K562 (cell line): Measurements from ENCODE around the gene PTGR3. TPM values are rescaled to one million over a fixed set of nuclear protein-coding genes. Genes with fewer than 3 reads are reported as not detected.

ENCODE experiments used
- NBN ChIP-seq: fragments of 450-650 bp; IDR thresholded peaks from 2 replicates; pipeline ENCODE4 v1.6.1; 2016; ENCODE audit warnings: low read depth, mild to moderate bottlenecking
- SMARCA5 ChIP-seq: fragments of 450-650 bp; IDR thresholded peaks from 2 replicates; pipeline ENCODE4 v1.6.1; 2016
- TCF7L2 ChIP-seq: fragments of 150-350 bp; IDR thresholded peaks from 2 replicates; pipeline ENCODE4 v1.6.1; 2016; ENCODE audit warnings: low read depth, mild to moderate bottlenecking, low read length, moderate library complexity
- polyA plus RNA-seq, 8 experiments: library from polyadenylated mRNA; depleted of rRNA in 4 of 8; stranded (reverse) in 5 of 8; unstranded in 3 of 8; fragments of >200 nt; fragmentation: Nextera tagmentation in 2 of 8; fragmentation: Illumina TruSeq in 1 of 8; extraction: Ambion mirVana in 2 of 8; extraction: Trizol in 1 of 8; gene quantifications; 2 replicates each; pipeline versions ENCODE4 v1.2.1 to v1.2.3, GENCODE V29; 2011 to 2014; ENCODE audit warnings: inconsistent platforms in 1 of 8, missing spikeins in 1 of 8
- total RNA-seq, 7 experiments: library from RNA; depleted of rRNA in 6 of 7; stranded (reverse); fragments of >200 nt in 6 of 7; fragmentation: Illumina TruSeq in 2 of 7; extraction: Trizol in 2 of 7; gene quantifications; 2 replicates each; pipeline versions ENCODE4 v1.2.1 to v1.2.3, GENCODE V29; 2011 to 2021; ENCODE audit warnings: low replicate concordance in 1 of 7
- TF ChIP-seq, protein P1 (sequence below): fragments of 250-450 bp; sonication (Bioruptor Pico); IDR thresholded peaks from 2 replicates; pipeline ENCODE4 v1.5.0; 2021; ENCODE audit warnings: mild to moderate bottlenecking, moderate library complexity
- TF ChIP-seq, protein P2 (sequence below): fragments of 450-650 bp; IDR thresholded peaks from 2 replicates; pipeline ENCODE4 v1.6.1; 2017; ENCODE audit warnings: mild to moderate bottlenecking, moderate library complexity
- TF ChIP-seq, protein P3 (sequence below): fragments of 450-650 bp; IDR thresholded peaks from 2 replicates; pipeline ENCODE4 v1.6.1; 2017; ENCODE audit warnings: antibody characterized with exemption

PTGR3 gene
- total and polyA plus RNA-seq, 9 of the 15 experiments (the other 6 are each of a cell fraction or from before 2014, with no cell fraction given) = 4.1 to 32.3 (median 15.3) TPM

DNA sequence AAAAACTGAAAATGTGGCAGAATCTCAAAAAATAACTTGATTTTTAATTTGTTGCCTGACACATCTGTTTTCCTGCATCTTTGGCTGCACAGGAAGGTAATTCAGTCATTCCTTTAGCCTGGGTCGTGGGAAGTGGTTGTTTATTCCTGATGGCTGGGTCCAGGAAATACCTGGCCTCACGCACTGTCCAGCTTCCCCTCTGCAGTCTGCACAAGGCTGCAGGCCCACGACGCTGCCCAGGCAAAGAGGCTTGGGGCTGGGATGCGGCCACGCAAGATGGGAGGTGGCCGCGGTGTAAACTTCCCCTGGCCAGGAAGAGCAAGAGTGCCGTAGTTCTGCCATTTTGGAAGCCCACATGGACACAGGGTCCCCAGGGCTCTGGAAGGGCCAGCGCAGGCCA is 29.8 kb upstream of the PTGR3 start (continued):
- TF ChIP-seq, protein P1, sequence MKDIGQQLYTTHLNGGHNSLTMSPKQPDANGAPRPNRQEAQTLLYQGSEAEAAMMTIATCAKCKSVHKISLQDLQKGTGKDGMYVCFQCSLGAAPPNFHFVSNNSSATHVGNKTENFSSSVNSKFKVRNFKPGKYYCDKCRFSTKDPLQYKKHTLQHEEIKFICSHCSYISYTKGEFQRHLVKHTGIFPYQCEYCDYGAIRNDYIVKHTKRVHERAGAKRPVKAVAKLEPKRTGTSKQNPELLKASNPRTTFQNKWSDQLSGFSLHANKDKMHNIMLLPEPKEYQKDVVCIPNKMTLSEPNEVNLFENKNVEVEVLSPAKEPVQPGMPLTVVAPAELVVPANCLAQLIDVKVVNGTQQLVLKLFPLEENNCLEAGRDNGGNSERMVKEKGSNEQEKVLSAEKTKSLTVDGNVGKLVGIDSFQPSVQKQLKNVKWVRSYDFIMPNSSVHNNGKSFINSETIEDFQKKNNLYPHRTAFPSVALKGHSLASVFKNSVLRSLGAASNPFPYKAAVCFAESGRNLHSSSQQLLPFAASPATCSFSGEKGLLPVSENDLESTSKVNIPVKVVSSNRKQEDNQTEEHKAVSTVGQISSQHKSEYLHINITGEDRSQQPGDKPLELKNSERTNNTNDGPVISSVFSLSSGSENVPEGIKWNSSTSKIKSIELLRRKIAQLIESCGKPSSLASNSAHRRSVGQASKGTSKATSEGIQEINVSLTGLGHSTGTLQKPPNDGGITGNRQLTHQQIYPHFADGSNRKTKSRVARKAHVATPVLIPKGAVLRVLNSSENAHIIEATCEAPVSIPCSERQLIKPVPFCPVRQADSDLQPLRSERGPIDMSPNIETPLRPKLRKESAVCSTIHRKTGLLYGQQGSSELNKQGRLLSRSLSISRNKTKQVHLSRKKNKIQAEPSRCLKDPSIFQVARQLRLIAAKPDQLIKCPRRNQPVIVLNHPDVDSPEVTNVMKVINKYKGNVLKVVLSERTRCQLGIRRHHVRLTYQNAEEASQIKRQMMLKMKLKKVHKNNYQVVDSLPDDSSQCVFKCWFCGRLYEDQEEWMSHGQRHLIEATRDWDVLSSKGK (CRISPR knock-in tag) = no peak
- TF ChIP-seq, protein P2, sequence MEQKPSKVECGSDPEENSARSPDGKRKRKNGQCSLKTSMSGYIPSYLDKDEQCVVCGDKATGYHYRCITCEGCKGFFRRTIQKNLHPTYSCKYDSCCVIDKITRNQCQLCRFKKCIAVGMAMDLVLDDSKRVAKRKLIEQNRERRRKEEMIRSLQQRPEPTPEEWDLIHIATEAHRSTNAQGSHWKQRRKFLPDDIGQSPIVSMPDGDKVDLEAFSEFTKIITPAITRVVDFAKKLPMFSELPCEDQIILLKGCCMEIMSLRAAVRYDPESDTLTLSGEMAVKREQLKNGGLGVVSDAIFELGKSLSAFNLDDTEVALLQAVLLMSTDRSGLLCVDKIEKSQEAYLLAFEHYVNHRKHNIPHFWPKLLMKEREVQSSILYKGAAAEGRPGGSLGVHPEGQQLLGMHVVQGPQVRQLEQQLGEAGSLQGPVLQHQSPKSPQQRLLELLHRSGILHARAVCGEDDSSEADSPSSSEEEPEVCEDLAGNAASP = no peak
- TF ChIP-seq NBN = no peak
- TF ChIP-seq TCF7L2 = no peak
- no peak for TF ChIP-seq SMARCA5
- TF ChIP-seq, protein P3, sequence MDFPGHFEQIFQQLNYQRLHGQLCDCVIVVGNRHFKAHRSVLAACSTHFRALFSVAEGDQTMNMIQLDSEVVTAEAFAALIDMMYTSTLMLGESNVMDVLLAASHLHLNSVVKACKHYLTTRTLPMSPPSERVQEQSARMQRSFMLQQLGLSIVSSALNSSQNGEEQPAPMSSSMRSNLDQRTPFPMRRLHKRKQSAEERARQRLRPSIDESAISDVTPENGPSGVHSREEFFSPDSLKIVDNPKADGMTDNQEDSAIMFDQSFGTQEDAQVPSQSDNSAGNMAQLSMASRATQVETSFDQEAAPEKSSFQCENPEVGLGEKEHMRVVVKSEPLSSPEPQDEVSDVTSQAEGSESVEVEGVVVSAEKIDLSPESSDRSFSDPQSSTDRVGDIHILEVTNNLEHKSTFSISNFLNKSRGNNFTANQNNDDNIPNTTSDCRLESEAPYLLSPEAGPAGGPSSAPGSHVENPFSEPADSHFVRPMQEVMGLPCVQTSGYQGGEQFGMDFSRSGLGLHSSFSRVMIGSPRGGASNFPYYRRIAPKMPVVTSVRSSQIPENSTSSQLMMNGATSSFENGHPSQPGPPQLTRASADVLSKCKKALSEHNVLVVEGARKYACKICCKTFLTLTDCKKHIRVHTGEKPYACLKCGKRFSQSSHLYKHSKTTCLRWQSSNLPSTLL = no peak
- TF ChIP-seq, all 486 proteins: peak for 0
